GM12874 (cell line): ENCODE measurements around the gene FAT4.

Experiments used
- CTCF ChIP-seq: IDR thresholded peaks from 2 replicates; pipeline ENCODE4 v1.5.1; 2011; ENCODE audit warnings: low read depth, mild to moderate bottlenecking, control low read depth, low read length, moderate library complexity; ENCODE audit not compliant: insufficient read depth

The FAT4 gene

GRCh38 chr4:125319311-125319710 lies 4.6 kb downstream of the FAT4 start:
- TF ChIP-seq CTCF: no peak

GRCh38 chr4:125321709-125322365 lies 7.1 kb downstream of the FAT4 start:
- TF ChIP-seq CTCF: no peak

- TF ChIP-seq CTCF: no peak
These were observed 7.6 kb downstream of the FAT4 start for GRCh38 chr4:125322366-125322730.

- no peak for TF ChIP-seq CTCF
These were observed 8.9 kb downstream of the FAT4 start for GRCh38 chr4:125323654-125324053.

- TF ChIP-seq CTCF: no peak
These were observed 11.0 kb downstream of the FAT4 start for GRCh38 chr4:125325733-125326132.

- TF ChIP-seq CTCF: no peak
These were observed 16.4 kb downstream of the FAT4 start for GRCh38 chr4:125331116-125331515.

- no peak for TF ChIP-seq CTCF
These were observed 20.2 kb downstream of the FAT4 start for GRCh38 chr4:125334926-125335325.
